ENCODE results near the gene POC1B.

The POC1B gene

GRCh38 chr12:89421092-89421835 is 104.6 kb downstream of the POC1B start:
- H3K4me1 ChIP-seq = no peaks in the 10 kb centered on the region
- peaks cover 0 to 9% (median 0%) of the 10 kb centered on the region in 3 donors for H3K36me3 ChIP-seq
- no peak for DNase-seq
- intact Hi-C loops (cut with DNase I; ENCODE audit: low total_unique reads) = no loop called here
- no peaks in the 10 kb centered on the region for H3K9me3 ChIP-seq
- H3K4me3 ChIP-seq = no peak overlapping the region
- no peak for TF ChIP-seq CTCF (IDR thresholded peaks at IDR 0.05)
- no peak overlapping the region for H3K27ac ChIP-seq
- no peaks in the 10 kb centered on the region for H3K27me3 ChIP-seq

GRCh38 chr12:89418228-89418910 is 107.5 kb downstream of the POC1B start:
- intact Hi-C loops (cut with DNase I; ENCODE audit: low total_unique reads) = no loop called here
- Histone ChIP-seq H3K4me3 (no peak overlapping the region), H3K9me3 (no peaks in the 10 kb centered on the region), H3K27ac (no peak overlapping the region), H3K27me3 (no peaks in the 10 kb centered on the region), H3K36me3 (no peaks in the 10 kb centered on the region), H3K4me1 (no peaks in the 10 kb centered on the region)
- DNase-seq = peak; percentile 37 to 66
- no peak for TF ChIP-seq CTCF (IDR thresholded peaks at IDR 0.05)

GRCh38 chr12:89417246-89417977 is 108.4 kb downstream of the POC1B start:
- no peaks in the 10 kb centered on the region for H3K9me3 ChIP-seq
- H3K4me3 ChIP-seq = no peak overlapping the region
- no peaks in the 10 kb centered on the region for H3K27me3 ChIP-seq
- H3K36me3 ChIP-seq = no peaks in the 10 kb centered on the region
- intact Hi-C loops (cut with DNase I; ENCODE audit: low total_unique reads) = no loop called here
- no peaks in the 10 kb centered on the region for H3K4me1 ChIP-seq
- H3K27ac ChIP-seq = no peak overlapping the region
- no peak for TF ChIP-seq CTCF (IDR thresholded peaks at IDR 0.05)
- no peak for DNase-seq

- Histone ChIP-seq H3K4me1 (no peaks in the 10 kb centered on the region), H3K4me3 (no peak overlapping the region), H3K9me3 (no peaks in the 10 kb centered on the region), H3K36me3 (no peaks in the 10 kb centered on the region), H3K27me3 (no peaks in the 10 kb centered on the region), H3K27ac (no peak overlapping the region)
- DNase-seq = no peak
- intact Hi-C loops (cut with DNase I; ENCODE audit: low total_unique reads) = no loop called here
- no peak for TF ChIP-seq CTCF (IDR thresholded peaks at IDR 0.05)
Observed at GRCh38 chr12:89416049-89416792, 109.6 kb downstream of the POC1B start.

- no peak overlapping the region for H3K27ac ChIP-seq
- intact Hi-C loops (cut with DNase I; ENCODE audit: low total_unique reads) = no loop called here
- no peaks in the 10 kb centered on the region for H3K36me3 ChIP-seq
- TF ChIP-seq CTCF (IDR thresholded peaks at IDR 0.05) = no peak
- H3K4me3 ChIP-seq = no peak overlapping the region
- DNase-seq = no peak
- H3K4me1 ChIP-seq = no peaks in the 10 kb centered on the region
- H3K9me3 ChIP-seq = no peaks in the 10 kb centered on the region
- H3K27me3 ChIP-seq = no peaks in the 10 kb centered on the region
Observed at GRCh38 chr12:89414851-89415250, 111.0 kb downstream of the POC1B start.

All from tibial artery (tissue), 4 donors.